Cerebellar nuclear complex (tissue), 1 donor: ENCODE results near the gene LRP11.
A peak's percentile ranks its signal among the peaks of the same experiment; 100 is the strongest.
"Not testable (repeated sequence)": the region's sequence is repeated elsewhere in the genome, so short reads cannot be mapped to it uniquely, and the experiment has no call there.

Source experiments
- DNase-seq, 2 experiments: peaks; one replicate each; lab custom pipeline; 2025; lab: John Stamatoyannopoulos, UW

LRP11 gene, protein sequence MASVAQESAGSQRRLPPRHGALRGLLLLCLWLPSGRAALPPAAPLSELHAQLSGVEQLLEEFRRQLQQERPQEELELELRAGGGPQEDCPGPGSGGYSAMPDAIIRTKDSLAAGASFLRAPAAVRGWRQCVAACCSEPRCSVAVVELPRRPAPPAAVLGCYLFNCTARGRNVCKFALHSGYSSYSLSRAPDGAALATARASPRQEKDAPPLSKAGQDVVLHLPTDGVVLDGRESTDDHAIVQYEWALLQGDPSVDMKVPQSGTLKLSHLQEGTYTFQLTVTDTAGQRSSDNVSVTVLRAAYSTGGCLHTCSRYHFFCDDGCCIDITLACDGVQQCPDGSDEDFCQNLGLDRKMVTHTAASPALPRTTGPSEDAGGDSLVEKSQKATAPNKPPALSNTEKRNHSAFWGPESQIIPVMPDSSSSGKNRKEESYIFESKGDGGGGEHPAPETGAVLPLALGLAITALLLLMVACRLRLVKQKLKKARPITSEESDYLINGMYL

DNA sequence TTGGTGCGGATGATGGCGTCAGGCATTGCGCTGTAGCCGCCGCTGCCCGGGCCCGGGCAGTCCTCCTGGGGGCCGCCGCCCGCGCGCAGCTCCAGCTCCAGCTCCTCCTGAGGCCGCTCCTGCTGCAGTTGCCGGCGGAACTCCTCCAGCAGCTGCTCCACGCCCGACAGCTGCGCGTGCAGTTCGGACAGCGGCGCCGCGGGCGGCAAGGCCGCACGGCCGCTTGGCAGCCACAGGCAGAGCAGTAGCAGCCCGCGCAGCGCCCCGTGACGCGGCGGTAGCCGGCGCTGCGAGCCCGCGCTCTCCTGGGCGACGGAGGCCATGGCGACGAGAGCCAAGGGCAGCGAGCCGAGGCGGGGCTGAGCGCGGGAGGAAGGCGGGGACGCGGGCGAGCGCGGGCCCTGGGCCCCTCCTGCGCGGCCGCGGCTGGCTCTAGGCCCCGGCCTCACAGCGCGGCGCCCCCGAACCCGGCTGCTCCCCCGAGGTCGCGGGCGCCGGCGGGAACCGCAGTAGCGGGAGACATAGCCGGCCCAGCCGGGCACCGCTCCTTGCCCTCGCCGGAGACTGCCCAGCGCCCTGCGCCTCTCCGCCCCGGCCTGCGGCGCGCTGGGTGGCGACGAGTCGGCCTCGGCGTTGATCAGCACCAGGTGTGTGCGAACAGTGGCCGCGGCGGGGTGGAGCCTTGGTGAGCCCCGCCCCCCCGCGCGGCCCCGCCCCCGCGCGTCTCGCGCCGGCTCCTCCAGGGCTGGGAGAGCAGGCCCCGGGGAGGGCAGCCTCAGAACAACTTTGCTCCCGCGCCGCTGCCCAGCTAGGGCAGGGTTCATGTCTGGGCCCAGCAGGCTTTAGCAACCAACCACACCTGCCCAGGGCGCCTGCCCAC is at the start of gene LRP11:
Gene LRP11, minus strand, starts transcription at position 662 of the 880 bp plus-strand sequence. Its CDS starts 339 bp downstream, at position 323.
- DNase-seq, result peak; percentile 43 to 45

DNA sequence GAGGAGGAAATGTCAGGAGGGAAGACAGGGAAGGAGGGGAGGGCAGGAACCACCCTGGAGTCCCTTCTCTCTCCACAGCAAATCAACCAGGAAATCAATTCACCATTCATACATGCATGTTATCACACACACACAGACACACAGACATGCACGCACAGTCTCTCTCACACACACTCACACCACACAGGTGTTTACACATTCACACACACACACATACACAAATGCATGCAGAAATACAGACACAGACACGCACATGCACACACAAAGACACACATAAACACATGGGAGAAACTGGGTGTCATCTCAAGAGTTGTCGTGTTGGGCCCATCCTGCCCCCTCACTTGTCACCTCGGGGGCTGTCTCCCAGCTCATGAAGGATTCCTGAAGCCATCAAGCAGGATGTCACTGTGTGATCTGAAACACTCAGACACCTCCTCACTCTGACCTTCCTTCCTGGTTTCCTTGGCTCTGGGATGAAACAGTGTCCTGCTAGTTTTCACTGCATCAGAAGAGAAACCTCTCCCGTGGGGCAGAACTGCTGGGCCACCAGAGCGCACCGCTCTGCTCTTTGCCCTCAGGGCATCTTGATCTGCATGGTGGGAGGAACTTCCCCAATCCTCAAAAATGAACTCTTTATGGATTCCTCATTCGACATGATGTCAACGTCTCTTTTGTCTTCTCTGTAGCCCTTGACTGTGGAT is 49.5 kb upstream of the LRP11 start:
- no peak for DNase-seq

DNA sequence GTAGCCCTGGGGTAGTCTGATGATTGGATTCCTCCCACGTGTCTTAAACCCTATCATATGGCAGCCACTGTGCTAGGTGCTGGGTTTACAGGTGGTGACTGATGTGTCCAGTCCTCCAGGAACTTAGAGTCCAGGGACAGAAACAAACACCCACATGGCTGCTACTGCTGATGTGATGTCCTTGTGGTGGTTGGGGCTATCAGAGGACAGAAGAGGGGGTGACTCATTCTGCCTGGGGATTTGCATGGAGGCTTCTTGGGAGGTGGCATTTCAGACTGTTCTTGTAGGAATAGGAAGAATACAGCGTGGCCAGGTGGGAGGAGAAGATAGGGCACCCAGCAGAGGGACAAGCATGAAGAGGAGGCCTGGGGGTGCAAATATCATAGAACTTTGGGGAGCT is 48.9 kb upstream of the LRP11 start:
- no peak for DNase-seq

DNA sequence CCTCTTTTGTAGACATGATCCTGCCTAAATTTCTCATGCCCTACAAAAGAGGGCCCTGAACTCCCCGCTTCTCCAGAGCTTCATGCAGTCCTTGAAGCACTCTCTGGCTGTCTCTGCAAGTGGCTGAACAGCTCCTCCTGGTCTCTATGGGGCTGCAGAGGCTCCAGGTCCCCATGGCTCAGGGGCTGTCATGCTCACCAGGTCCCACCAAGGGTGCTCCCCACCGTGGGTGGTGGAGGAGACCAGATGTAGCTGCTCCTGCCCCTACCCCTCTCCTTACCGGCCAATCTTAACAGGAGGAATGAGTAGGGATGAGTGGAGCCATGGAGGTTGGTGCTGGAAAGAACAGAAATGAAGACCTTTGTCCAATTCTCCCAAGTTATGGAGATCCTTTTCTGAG is 48.5 kb upstream of the LRP11 start:
- not testable (repeated sequence) for DNase-seq

DNA sequence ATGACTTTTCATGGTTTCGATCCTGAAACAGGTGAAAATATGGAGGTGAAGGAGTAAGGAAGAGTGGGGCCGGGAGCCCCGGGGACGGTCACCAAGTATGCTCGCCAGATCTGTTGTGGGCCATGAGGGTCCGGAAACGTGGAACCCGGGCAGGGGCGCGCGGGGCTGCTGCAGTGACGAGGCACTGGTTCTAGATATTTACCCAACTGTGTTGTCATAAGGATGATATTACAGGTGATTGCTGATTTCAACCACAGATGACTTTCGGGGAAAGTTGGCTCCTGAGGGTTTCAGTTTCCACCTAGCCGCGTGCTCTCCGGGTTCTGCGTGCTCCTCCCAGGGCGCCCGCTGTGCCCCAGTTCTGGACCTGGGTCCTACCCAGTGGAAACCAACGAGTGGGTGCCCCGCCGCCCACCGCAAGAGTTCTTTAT is 46.6 kb upstream of the LRP11 start:
- no peak for DNase-seq

DNA sequence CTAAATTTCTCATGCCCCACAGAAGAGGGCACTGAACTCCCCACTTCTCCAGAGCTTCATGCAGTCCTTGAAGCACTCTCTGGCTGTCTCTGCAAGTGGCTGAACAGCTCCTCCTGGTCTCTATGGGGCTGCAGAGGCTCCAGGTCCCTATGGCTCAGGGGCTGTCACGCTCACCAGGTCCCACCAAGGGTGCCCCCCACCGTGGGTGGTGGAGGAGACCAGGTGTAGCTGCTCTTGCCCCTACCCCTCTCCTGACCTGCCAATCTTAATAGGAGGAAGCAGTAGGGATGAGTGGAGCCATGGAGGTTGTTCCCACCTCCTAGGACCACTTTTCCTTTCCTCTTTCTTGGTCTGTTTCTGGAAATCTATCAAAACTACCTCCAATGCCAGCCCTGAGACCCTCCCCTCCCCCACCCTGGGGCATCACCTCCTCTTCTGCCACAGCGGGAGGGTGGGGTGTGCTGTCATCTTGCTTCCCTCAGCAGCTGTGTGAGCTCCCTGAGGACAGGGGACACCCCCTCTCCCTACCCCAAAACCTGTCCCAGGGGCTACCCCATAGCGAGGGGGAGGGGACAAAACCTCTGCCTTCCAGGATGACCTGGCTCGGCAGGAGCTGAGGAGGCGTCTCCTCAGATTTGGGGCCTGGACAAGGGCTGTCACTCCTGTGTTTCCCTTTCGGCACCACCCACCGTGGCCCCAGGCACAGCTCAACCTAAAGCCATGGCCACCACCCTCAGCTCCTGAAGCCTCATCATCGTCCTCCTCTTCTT is 45.7 kb upstream of the LRP11 start:
- no peak for DNase-seq

DNA sequence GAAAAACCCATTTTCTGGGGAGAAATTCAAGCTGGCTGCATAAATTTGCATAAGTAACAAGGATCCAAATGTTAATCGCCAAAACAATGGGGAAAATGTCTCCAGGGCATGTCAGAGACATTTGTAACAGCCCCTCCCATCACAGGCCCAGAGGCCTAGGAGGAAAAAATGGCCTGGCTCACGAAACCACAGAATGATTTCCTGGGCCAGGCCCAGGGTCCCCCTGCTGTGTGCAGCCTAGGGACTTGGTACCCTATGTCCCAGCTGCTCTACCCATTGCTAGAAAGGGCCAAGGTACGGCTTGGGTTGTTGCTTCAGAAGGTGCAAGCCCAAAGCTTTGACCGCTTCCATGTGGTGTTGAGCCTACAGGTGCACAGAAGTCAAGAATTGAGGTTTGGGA is 44.3 kb upstream of the LRP11 start:
- DNase-seq, result not testable (repeated sequence)

DNA sequence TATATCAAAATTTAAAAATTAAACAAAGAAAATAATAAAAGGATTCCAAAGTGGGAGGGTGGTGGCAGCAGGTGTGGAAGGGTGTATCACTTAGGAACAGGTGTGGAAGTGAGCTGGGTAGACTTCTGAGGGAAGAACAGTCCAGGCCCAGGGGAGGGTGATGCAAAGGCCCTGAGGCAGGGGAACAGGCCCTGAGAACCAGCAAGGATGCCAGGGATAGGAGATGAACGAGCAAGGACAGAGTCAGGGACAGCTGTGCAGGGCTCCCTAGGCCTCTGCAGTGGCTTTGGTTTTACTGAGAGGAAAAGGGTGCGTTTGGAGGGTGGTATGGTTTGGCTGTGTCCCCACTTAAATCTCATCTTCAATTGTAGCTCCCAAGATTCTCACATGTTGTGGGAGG is 43.2 kb upstream of the LRP11 start:
- DNase-seq, result no peak

DNA sequence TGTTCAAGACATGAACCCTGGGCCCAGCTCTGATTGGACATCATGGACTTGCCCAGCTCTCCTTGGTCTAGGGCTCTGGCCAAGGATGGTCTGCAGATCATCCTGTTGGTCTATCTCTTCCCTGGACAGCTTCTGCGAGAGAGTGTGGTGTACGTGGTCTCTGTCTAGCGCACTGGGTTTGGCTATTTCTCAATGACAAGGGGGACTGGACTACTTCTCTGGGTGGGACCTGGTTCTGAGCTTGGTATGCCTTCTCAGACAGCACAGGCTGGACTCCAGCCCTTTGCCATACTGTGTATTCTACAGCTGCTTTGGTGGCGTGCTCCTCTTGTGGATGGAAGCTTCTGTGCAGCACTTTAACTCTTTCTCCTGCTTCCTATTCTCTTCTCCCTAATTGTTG is 42.2 kb upstream of the LRP11 start:
- DNase-seq, result no peak

DNA sequence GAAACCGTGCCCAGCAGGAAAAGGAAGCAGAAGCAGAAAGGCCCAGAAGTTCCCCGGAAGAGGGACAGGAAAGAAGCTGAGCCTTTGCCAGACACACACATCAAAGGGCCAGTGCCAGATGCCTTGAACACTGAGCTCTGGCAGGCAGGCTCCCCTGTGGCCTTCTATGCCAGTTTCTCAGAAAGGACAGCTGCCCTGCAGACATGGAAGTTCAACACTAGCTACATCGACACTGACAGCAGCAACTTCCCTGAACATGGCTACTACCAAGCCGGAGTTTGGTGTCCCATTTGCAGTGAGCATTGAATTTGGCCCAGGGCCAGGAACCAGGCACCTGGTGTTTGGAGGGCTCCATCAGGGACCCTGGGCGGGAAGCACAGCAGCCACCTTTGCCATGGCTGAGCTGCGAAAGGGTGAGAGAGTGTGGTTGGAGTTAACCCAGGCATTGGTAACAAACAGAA is 41.8 kb upstream of the LRP11 start:
- no peak for DNase-seq

DNA sequence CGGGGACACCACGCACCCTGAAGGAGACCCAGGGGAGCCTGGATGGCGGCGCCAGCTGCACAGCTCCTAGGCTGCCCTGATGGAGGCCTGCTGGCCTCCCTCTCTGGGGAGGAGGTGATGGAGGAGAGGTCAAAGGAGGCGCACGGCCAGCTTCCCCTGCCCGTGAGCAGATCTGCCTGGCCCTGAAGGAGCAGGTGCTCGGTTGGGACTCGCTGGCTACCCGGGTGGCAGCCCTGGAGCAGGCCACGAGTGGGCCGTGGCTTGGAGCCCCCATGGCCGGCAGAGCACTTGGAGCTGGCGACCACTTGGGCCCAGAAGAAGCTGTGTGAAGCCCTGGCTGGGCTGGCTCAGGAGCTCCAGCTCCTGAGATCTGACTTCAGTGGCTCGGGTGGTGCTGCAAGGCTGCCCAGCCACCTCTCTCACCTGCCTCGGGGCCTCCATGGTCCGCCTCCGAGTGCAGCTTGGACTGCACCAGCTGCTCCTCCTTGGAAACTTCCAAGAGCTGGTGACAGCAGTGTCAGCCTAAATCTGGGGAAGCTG is 41.3 kb upstream of the LRP11 start:
- DNase-seq, result no peak

DNA sequence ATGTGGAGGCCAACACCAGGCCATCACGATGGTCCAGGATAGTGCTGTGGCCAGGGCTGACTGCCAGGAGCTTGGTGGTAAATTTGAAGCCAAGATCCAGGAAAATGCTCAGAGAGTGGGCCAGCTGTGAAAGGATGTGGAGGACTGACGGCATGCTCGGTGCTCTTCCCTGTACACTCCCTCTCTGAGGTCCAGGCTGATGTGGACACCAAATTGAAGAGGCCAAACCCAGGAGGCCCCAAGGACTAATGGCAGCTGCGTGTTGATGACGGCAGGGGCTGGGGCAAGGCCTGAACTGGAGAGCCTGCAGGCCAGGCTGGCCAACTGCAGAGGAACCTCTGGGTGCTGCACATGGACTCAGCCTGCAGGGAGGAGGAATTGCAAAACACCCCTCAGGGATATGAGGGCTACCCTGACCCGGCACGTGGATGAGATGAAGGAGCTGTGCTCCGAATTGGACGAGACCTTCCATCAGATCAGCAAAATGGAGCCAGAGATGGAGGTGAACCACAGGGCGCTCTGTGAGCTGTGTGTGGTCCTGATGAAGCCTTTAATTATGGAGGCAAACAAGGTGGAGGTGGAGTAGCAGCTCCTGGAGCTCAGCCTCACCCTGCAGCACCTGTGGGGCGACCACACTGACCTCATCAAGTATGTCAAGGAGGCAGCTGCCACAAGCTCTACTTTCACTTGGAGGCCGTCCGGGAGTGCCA is 40.7 kb upstream of the LRP11 start:
- no peak for DNase-seq

DNA sequence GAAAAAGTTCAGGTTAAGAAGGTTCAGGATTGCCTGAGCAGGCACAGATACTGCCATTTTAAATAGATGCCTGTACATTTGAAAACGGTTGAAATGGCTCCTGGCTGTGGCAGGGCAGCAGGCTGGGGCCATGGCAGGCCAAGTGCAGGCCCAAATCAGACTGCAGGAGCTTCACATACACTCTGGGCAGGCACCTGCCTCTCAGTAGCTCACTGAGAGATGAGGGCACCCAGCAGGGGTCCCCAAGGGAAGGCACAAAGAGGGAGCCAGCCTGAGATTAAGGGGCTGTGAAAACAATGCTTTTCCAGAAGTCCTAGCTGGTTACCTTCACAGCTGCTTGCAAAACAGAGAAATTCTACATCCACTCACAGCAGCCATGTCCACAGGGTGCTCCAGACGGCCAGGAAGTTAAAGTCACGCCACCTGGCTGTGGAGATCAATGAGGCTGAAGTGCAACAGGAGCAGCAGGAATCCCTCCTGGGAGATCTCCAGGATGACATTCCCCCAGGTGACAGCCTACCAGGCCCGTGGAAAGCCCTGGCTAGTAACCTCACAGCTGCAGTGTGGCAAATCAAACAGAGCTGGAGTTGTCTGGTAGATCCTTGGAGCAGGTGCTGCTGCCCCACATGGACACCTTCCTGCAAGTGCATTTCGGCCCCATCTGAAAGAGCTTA is 39.9 kb upstream of the LRP11 start:
- DNase-seq, result no peak

DNA sequence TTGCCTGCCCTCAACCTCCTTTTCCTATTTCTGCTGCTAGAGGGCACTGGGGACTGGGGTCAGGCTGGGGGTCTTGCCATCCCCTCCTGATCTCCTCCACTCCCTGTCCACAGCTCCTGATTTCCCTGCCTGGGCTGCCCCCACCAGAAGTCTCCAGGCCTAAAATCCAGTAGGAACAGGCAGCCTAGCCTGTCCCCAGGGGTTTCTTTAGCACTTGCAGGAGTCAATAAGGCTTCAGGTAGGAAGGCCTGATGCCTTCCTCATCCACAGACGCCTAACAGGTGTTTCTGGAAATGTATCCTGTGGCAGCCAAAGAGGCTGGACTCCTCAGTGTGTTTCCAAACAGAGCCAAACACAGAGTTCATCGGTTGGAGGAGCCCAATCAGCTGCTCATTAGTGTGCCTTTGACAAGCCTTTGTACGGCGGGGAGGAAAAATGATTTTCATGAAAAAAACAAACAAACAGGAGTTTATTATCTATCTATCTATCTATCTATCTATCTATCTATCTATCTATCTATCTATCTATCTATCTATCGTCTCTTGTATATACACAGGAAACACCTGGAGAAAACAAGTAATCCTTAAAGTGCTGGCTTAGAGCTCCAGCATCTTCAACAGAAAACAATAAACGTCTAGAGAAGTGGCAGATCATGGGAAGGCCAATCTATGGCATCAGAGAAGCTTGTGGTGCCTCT is 37.4 kb upstream of the LRP11 start:
- DNase-seq, result no peak

DNA sequence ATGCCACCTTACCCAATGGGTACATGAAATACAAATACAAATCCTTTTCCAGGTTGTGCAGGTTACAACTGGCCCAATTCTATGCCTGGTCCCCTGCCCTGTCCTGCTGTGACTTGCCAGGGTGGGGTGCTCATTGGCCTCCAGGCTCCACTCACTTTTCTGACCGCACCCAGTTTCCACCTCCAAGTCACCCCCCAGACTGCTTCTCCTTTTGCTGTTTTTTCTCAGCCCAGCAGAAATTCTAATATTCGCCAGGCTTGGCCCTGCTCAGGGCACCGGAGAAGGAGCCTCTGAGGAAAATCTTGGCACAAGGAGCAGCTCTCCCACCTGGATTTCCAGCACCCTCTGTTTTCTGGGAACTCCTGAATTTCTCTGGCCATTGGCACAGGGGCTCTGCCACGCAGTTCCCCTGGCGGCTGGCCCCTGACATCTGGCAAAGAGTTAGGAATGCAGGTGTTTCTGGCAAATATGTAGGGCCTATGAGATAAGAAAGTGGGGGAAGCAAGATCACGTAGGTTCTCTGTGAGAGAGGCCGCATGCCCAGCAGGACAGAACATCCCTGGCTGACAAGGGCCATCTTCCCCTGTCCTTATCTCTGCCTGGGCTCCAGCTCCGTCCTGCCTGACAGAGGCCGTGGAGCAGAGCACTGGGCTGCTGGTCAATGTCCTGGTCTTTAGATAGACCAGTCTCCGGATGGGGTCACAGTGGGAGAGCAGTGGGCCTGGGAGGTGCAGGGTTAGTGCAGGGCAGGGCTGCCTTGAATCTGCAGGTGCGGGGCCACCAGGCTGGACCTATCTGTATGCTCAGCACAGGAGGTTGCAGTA is 36.7 kb upstream of the LRP11 start:
- no peak for DNase-seq

DNA sequence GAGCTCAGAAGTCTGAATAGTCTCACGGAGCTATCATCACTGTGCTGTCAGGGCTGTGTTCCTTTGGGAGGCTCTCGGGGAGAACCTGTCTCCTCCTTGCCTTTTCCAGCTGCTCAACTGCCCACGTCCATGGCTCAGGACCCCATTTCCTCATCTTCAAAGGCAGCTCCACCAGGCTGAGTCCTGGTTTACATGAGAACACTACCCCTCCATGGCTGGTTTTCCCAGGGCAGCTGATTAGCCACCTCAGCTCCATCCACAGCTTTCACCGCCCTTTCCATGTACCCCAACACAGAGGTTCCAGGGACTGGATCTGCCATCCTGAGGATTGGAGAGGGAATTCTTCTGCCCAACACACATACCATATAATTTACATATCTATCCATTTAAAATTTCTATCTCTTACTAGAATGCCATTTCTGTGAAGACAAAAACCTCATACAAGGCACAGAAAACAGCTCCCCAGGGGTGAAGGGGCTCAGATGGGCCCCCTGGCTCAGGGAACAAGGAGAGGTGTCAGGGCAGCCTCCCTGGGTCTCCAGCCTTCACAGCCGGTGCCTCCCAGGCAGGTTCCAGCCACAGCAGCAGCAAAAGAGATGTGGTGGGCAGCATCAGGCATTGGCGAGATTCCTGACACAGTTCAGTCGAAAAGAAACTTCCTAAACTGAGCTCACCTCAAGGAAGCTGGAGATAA is 35.9 kb upstream of the LRP11 start:
- DNase-seq, result no peak

DNA sequence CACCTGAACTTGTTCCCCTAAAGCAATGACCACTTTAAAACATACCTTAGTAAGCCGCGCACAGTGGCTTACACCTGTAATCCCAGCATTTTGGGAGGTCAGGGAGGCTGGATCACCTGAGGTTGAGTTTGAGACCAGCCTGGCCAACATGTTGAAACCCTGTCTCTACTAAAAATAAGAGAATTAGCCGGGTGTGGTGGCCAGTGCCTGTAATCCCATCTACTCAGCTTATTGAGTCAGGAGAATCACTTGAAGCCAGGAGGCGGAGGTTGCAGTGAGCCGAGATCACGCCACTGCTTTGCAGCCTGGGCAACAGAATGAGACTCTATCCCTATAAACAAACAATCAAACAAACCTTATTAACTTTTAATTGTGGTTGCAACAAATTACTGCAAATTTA is 35.3 kb upstream of the LRP11 start:
- no peak for DNase-seq

DNA sequence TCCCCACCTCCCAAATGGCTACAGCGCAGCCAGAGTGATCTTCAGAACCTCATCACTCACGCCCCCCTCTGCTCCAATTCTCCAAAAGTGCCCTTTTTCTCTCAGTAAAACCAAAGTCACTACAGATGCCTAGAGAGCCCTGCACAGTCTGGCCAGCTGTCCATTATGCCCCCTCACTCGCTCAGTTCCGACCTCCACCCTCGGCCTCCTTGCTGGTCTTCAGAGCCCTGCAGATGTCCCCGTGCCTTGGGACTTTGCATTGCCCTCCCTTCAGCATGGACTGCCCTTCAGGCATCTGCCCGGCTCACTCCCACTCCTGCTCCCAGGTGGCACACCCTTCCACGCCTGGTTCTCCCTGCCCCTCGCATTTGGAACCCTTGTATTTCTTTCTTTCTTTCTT is 34.8 kb upstream of the LRP11 start:
- no peak for DNase-seq
